H9 (cell line): Measurements from ENCODE around the gene ACAD9. TPM values are rescaled to one million over a fixed set of nuclear protein-coding genes. Genes with fewer than 3 reads are reported as not detected.
A peak's percentile ranks its signal among the peaks of the same experiment; 100 is the strongest.

ENCODE experiments used
- DNase-seq: peaks from one replicate; pipeline ENCODE4 v3.0.0-alpha.2; 2017
- H2AFZ ChIP-seq: one replicate; pipeline ENCODE4 v1.6.1; 2013; ENCODE audit warnings: mild to moderate bottlenecking, low read length, control low read depth, moderate library complexity
- H2AK5ac ChIP-seq: 2 replicates; pipeline ENCODE4 v1.6.1; 2013; ENCODE audit warnings: low read length, control low read depth, mixed read lengths; ENCODE audit not compliant: insufficient read length
- H2BK120ac ChIP-seq: one replicate; pipeline ENCODE4 v1.6.1; 2013; ENCODE audit warnings: low read depth, mild to moderate bottlenecking, low read length, control low read depth, inconsistent platforms; ENCODE audit not compliant: poor library complexity, severe bottlenecking
- H2BK12ac ChIP-seq: 2 replicates; pipeline ENCODE4 v1.6.1; 2013; ENCODE audit warnings: low read length, control low read depth, mixed read lengths, low read depth; ENCODE audit not compliant: insufficient read length
- H2BK15ac ChIP-seq: 2 replicates; pipeline ENCODE4 v1.6.1; 2013; ENCODE audit warnings: low read depth, low read length, control low read depth
- H2BK20ac ChIP-seq: one replicate; pipeline ENCODE4 v1.6.1; 2013; ENCODE audit warnings: low read depth, mild to moderate bottlenecking, low read length, control low read depth, inconsistent platforms; ENCODE audit not compliant: poor library complexity, severe bottlenecking
- H2BK5ac ChIP-seq: 2 replicates; pipeline ENCODE4 v1.6.1; 2013; ENCODE audit warnings: low read length, control low read depth, mixed read lengths; ENCODE audit not compliant: insufficient read length
- H3K14ac ChIP-seq: 2 replicates; pipeline ENCODE4 v1.6.1; 2013; ENCODE audit warnings: low read length, control low read depth; ENCODE audit not compliant: insufficient read depth
- H3K18ac ChIP-seq: 2 replicates; pipeline ENCODE4 v1.6.1; 2013; ENCODE audit warnings: low read depth, mild to moderate bottlenecking, mixed read lengths, low read length, control low read depth; ENCODE audit not compliant: insufficient read length
- H3K23ac ChIP-seq: 2 replicates; pipeline ENCODE4 v1.6.1; 2013; ENCODE audit warnings: low read length, control low read depth, mixed read lengths, low read depth; ENCODE audit not compliant: insufficient read length
- H3K23me2 ChIP-seq: 2 replicates; pipeline ENCODE4 v1.6.1; 2013; ENCODE audit warnings: low read depth, mild to moderate bottlenecking, mixed read lengths, low read length, control low read depth; ENCODE audit not compliant: insufficient read length, poor library complexity, severe bottlenecking
- H3K27ac ChIP-seq: 2 replicates; pipeline ENCODE4 v1.5.1; 2013; ENCODE audit warnings: low read length, control low read depth, mixed read lengths, low read depth; ENCODE audit not compliant: insufficient read length
- H3K27me3 ChIP-seq: 2 replicates; pipeline ENCODE4 v1.6.1; 2013; ENCODE audit warnings: low read length, control low read depth, inconsistent platforms; ENCODE audit not compliant: insufficient read depth
- H3K4ac ChIP-seq: 2 replicates; pipeline ENCODE4 v1.6.1; 2013; ENCODE audit warnings: low read depth, mild to moderate bottlenecking, control low read depth, inconsistent platforms, low read length, moderate library complexity
- H3K4me1 ChIP-seq: 2 replicates; pipeline ENCODE4 v1.6.1; 2013; ENCODE audit warnings: low read length, control low read depth, inconsistent platforms; ENCODE audit not compliant: insufficient read depth
- H3K4me2 ChIP-seq: 2 replicates; pipeline ENCODE4 v1.6.1; 2013; ENCODE audit warnings: low read length, control low read depth, mixed read lengths; ENCODE audit not compliant: insufficient read length, insufficient read depth
- H3K56ac ChIP-seq: 2 replicates; pipeline ENCODE4 v1.6.1; 2013; ENCODE audit warnings: low read depth, mild to moderate bottlenecking, mixed read lengths, low read length, control low read depth; ENCODE audit not compliant: insufficient read length
- H3K79me1 ChIP-seq: 2 replicates; pipeline ENCODE4 v1.6.1; 2013; ENCODE audit warnings: low read depth, mild to moderate bottlenecking, moderate library complexity, low read length, control low read depth, inconsistent platforms; ENCODE audit not compliant: insufficient read depth, poor library complexity, severe bottlenecking
- H3K79me2 ChIP-seq: 2 replicates; pipeline ENCODE4 v1.6.1; 2013; ENCODE audit warnings: low read length, control low read depth, inconsistent platforms; ENCODE audit not compliant: insufficient read depth
- H3K9ac ChIP-seq: 2 replicates; pipeline ENCODE4 v1.6.1; 2013; ENCODE audit warnings: low read length, control low read depth, mixed read lengths; ENCODE audit not compliant: insufficient read length; ENCODE audit errors: extremely low read depth
- H3K9me3 ChIP-seq: one replicate; pipeline ENCODE4 v1.6.1; 2013; ENCODE audit warnings: low read depth, low read length, inconsistent platforms; ENCODE audit not compliant: control insufficient read depth
- H3T11ph ChIP-seq: one replicate; pipeline ENCODE4 v1.6.1; 2013; ENCODE audit warnings: mild to moderate bottlenecking, low read length, control low read depth, inconsistent platforms
- H4K20me1 ChIP-seq: one replicate; pipeline ENCODE4 v1.6.1; 2013; ENCODE audit not compliant: control insufficient read depth, insufficient read length, insufficient read depth
- H4K5ac ChIP-seq: 2 replicates; pipeline ENCODE4 v1.6.1; 2013; ENCODE audit warnings: low read depth, mild to moderate bottlenecking, mixed read lengths, low read length, control low read depth; ENCODE audit not compliant: insufficient read length
- H4K8ac ChIP-seq: replicated peaks from 2 replicates; pipeline ENCODE4 v1.6.1; 2013; ENCODE audit warnings: low read length, control low read depth, mixed read lengths, low read depth; ENCODE audit not compliant: insufficient read length
- H4K91ac ChIP-seq: 2 replicates; pipeline ENCODE4 v1.6.1; 2013; ENCODE audit warnings: low read depth, mild to moderate bottlenecking, moderate library complexity, mixed read lengths, low read length, control low read depth; ENCODE audit not compliant: insufficient read length
- H3K27ac Mint-ChIP-seq, 3 experiments: 2 replicates in 2 of 3; 3 replicates in 1 of 3; pipeline ENCODE4 v1.8.0; 2020 to 2021; ENCODE audit warnings: mixed read lengths in 3 of 3, mild to moderate bottlenecking in 1 of 3, moderate library complexity in 1 of 3
- H3K27me3 Mint-ChIP-seq: 2 replicates; pipeline ENCODE4 v1.8.0; 2021; ENCODE audit warnings: low read depth, mild to moderate bottlenecking, moderate library complexity, mixed read lengths
- H3K36me3 Mint-ChIP-seq, 3 experiments: 2 replicates in 2 of 3; 3 replicates in 1 of 3; pipeline ENCODE4 v1.8.0; 2020 to 2021; ENCODE audit warnings: low read depth in 3 of 3, mixed read lengths in 3 of 3; ENCODE audit not compliant: insufficient read depth in 1 of 3
- H3K4me1 Mint-ChIP-seq, 2 experiments: 2 replicates each; pipeline ENCODE4 v1.8.0; 2020; ENCODE audit warnings: mixed read lengths in 2 of 2
- H3K4me3 Mint-ChIP-seq, 2 experiments: 2 replicates in 1 of 2; 3 replicates in 1 of 2; pipeline ENCODE4 v1.8.0; 2020 to 2021; ENCODE audit warnings: mild to moderate bottlenecking in 2 of 2, mixed read lengths in 2 of 2, moderate library complexity in 1 of 2
- H3K9me3 Mint-ChIP-seq, 2 experiments: 2 replicates in 1 of 2; 3 replicates in 1 of 2; pipeline ENCODE4 v1.8.0; 2020; ENCODE audit warnings: mild to moderate bottlenecking in 2 of 2, mixed read lengths in 2 of 2, moderate library complexity in 1 of 2
- CTCF ChIP-seq: fragments of 200-600 bp; sonication (generic); conservative IDR thresholded peaks from 3 replicates; pipeline ENCODE4 v1.8.0; 2021; ENCODE audit warnings: antibody characterized with exemption, mild to moderate bottlenecking
- WGBS: extraction: QIAGEN DNeasy Blood & Tissue Kit; methylation state at CpG from one replicate; pipeline ENCODE4 v1.1.7; 2013; ENCODE audit warnings: missing lambda C conversion rate, low lambda C conversion rate, mixed read lengths; ENCODE audit not compliant: insufficient read length; ENCODE audit errors: extremely low coverage; 5-methylcytosine and 5-hydroxymethylcytosine counted together
- total RNA-seq: library from RNA; stranded (reverse); gene quantifications from 2 replicates; pipeline ENCODE4 v1.2.1, GENCODE V29; 2021

ACAD9 gene
- total RNA-seq, 1 experiment from 2014 or later: 43.1 TPM

GRCh38 chr3:128878556-128879124 lies 780 bp upstream of the ACAD9 start:
- peaks cover 7% of the 10 kb centered on the region for H3K79me1 ChIP-seq
- no peaks in the 10 kb centered on the region for H3K9me3 Mint-ChIP-seq
- no peak overlapping the region; the same call in 1 of the 2 replicates for H3K4ac ChIP-seq
- H3K23me2 ChIP-seq: peaks cover 13% of the 10 kb centered on the region
- no peaks in the 10 kb centered on the region for H3K9me3 ChIP-seq
- no peak for DNase-seq
- no peak overlapping the region for H2BK15ac ChIP-seq
- peak overlapping the region; percentile 95 for H3K4me2 ChIP-seq
- peak overlapping the region; percentile 43 for H2BK5ac ChIP-seq
- H3K27ac Mint-ChIP-seq: peak overlapping the region; percentile 93 to 99 (median 97)
- peak overlapping the region; percentile 87; the same call in 1 of the 2 replicates for H3K14ac ChIP-seq
- no peaks in the 10 kb centered on the region for H4K20me1 ChIP-seq
- H2BK120ac ChIP-seq: peak overlapping the region; percentile 65
- H3K4me1 Mint-ChIP-seq: peaks cover 32 to 36% of the 10 kb centered on the region in 2 experiments
- peak overlapping the region; percentile 37 for H4K5ac ChIP-seq
- H3K27me3 ChIP-seq: no peaks in the 10 kb centered on the region
- no peaks in the 10 kb centered on the region; the same call in 1 of the 2 replicates for H3K4me1 ChIP-seq
- peak overlapping the region; percentile 86 to 90 for H3K4me3 Mint-ChIP-seq
- H3K36me3 Mint-ChIP-seq: peaks cover 2 to 12% (median 8%) of the 10 kb centered on the region in 3 experiments; a peak in 5 of 7 replicates
- H3K23ac ChIP-seq: no peak overlapping the region
- H3K9ac ChIP-seq: peak overlapping the region; percentile 96
- peak overlapping the region; percentile 42 for H3T11ph ChIP-seq
- peaks cover 16% of the 10 kb centered on the region for H3K27me3 Mint-ChIP-seq
- peaks cover 11% of the 10 kb centered on the region; the same call in 1 of the 2 replicates for H3K79me2 ChIP-seq
- peak overlapping the region; percentile 22 for H3K27ac ChIP-seq
- no peak overlapping the region for H4K91ac ChIP-seq
- H2BK12ac ChIP-seq: no peak overlapping the region
- H2BK20ac ChIP-seq: no peak overlapping the region
- H2AFZ ChIP-seq: no peak overlapping the region
- H4K8ac ChIP-seq: no peak overlapping the region
- no peak overlapping the region for H2AK5ac ChIP-seq
- no peak for TF ChIP-seq CTCF
- WGBS: no CpG with 5 or more reads among the region's 14 CpGs
- H3K18ac ChIP-seq: peak overlapping the region; percentile 84
- no peak overlapping the region for H3K56ac ChIP-seq
